Right hindlimb (tissue), 1 donor: ENCODE measurements around the gene GMNC.
"Not testable (repeated sequence)": the region's sequence is repeated elsewhere in the genome, so short reads cannot be mapped to it uniquely, and the experiment has no call there.

Experiments
- DNase-seq: peaks from one replicate; pipeline ENCODE4 v3.0.0-alpha.2; 2018

The GMNC gene, protein sequence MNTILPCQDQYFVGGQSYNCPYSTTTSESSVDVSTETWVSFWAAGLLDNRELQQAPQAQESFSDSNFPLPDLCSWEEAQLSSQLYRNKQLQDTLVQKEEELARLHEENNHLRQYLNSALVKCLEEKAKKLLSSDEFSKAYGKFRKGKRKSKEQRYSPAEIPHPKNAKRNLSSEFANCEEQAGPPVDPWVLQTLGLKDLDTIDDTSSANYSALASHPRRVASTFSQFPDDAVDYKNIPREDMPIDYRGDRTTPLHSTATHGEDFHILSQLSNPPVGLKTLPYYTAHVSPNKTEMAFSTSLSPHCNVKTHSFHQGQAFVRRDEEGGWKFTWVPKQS

GRCh38 chr3:190862209-190863118 lies at the start of gene GMNC:
TSS of gene GMNC (minus strand) at chr3:190862694. CDS start at chr3:190862615, 79 bp downstream.
- peak; percentile 72 for DNase-seq

DNA sequence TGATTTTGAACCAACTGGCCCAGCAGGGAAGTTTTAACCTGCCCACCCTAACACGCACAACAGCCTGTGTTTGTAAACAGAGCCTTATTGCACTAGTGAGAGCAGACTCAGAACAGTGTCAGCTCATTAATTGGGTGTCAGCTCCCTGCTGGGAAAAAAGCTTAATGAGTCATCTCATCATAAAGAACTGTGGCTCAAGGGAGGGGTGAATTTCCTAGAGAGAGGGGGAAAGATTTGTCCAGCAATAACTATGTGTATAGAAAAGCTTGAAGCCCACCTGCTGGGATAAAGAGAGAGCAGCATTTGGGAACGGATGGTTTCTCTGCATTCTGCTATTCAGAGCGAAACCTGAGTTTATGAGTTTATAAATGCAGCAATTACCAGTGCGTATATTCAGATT lies 48.9 kb upstream of the GMNC start:
- no peak for DNase-seq

GRCh38 chr3:190909908-190910307 lies 47.4 kb upstream of the GMNC start:
- DNase-seq, result no peak

GRCh38 chr3:190903156-190903555 lies 40.7 kb upstream of the GMNC start:
- DNase-seq, result no peak

DNA sequence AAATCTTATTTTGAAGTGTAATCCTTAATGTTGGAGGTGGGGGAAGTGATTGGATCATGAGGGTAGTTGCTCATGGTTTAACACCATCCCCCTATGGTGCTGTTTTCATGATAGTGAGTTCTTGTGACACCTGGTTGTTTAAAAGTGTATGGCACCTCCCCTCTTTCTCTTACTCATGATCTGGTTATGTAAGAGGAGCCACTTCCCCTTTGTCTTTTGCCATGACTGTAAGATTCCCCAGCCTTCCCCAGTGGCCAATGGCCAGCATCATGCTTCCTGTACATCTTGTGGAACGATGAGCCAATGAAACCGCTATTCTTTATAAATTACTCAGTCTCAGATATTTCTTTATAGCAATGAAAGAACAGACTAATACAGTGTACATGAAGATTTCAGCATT lies 39.8 kb upstream of the GMNC start:
- DNase-seq, result no peak

- no peak for DNase-seq
Measured at GRCh38 chr3:190892395-190892902, 30.0 kb upstream of the GMNC start.

DNA sequence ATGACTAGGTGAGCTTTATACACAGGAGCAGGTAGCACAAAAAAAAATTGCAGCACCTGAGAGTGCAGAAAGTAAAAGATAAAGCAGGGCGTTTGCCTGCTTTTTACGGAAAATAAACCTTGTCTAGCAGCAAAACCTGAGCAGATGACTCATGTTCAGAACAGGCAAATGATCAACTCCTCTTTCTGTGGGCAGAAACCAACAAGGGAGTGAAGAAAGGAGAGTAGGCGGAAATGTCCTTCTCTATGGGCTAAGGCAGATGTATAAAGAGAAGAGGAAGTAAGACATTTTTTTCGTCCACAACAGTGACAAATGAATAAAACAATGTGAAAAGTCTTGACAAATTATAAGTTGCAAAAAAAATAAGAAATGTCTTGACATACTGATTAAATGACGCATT lies 24.5 kb upstream of the GMNC start:
- no peak for DNase-seq

GRCh38 chr3:190883973-190884832 lies 21.7 kb upstream of the GMNC start:
- peak; percentile 43 for DNase-seq

DNA sequence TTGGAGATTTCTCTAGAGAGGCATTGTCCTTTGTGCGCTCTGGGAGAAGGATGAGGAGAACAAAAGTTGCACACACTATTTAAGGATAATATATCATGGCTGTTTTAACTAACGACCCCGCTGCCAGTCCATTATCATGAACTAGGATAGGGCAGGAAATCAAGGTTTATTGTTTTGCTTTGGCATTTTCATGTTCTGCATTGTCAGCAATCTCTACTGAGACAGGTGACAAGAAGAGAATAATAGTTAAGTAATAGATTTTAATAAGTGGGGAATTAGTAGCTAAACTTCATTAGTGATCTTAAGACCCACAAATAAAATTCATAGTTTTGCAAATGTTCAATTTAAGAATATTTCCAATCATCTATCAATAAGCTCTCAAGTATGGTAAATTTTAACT lies 20.6 kb upstream of the GMNC start:
- no peak for DNase-seq

- DNase-seq, result no peak
Measured at GRCh38 chr3:190877925-190878324, 15.4 kb upstream of the GMNC start.

DNA sequence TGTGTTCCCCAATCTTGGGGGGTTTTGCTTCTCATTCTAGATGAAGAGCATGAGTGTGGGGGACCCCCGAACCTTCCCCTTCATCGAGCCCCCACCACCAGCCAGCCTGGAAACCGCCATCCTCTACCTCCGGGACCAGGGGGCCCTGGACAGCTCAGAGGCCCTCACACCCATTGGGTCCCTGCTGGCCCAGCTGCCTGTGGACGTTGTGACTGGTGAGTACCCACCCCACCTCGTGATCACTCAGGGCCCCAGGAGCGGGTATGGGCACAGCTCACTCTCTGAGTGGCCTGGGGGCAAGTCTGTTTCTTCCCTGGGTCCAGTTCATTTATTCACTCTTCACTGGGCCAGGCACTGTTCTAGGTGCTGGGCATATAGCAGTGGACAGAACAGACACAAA lies 13.9 kb upstream of the GMNC start:
- not testable (repeated sequence) for DNase-seq

DNA sequence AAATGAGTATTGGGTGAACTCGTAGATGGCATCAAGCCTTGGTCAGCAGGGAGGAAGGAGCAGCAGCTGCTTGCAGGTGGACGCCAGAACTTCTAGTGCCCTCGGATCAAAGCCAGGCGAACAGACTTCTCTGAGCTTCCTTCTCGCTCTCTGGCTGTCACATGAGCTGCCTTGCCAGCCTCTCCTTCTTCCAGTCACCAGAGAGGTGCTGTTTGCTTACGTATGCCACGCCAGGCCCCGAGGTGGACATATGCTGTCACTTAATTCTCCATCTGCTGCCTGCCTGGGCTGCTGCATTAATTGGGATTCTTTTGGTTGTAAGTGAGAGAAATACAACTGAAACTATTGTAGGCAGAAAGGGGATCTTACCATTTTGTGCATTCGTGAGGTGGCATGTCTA lies 12.6 kb upstream of the GMNC start:
- not testable (repeated sequence) for DNase-seq

- DNase-seq, result no peak
Measured at GRCh38 chr3:190870127-190870526, 7.6 kb upstream of the GMNC start.

DNA sequence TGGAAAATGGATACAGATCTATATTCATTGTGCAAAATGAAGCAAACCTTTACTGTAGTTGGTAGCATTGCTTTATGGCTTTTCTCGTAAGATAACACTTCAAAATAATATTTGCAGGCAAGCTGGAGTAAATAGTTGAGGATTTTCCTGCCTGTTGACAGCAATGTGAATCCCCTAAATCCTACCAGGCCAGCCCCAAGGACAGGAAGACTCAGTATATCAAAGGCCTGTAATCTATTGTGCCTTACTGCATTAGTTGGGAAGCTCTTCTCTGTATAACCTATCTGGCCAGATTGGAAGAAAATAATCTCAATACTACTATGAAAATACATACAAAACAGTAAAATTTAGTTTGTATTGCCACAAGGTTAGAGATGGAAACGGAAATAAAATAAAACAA lies 4.6 kb upstream of the GMNC start:
- no peak for DNase-seq

DNA sequence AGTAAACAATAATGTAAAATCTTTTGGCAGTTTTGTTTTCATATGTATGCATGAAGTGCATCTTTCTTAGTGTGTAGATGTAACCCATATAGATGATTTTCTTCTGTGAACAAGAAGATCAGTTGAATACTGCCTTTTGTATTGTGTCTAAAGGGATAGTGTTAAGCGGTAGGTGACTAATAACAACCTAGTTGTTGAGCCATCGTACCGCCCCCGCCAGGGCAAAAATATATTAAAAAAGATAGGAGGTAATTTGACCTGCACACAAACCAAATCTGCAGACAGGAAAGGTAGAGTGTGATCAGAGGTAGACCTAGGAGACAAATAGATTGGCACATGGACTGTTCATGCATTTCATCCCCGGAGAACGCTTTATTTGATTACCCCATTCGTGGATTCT lies 3.3 kb upstream of the GMNC start:
- DNase-seq, result no peak

DNA sequence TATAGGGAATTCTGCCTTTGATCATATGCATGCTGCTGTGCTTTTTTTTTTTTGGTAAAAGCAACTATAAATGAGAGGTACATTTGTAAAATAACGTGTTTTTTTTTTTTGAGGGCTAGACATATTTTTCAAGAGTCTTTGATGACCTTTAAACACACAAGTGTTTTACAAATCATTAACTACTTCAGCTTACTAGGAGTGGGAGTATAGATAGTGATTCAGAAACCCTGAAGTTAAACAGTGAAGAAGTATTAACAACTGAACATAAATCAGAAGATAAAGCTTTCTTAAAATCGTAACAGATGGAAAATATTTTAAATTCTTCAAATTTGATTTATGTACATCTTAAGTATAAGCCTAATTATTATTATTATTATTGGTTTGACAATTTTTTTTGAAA lies 2.9 kb upstream of the GMNC start:
- DNase-seq, result no peak

- no peak for DNase-seq
Measured at GRCh38 chr3:190864002-190864401, 1.5 kb upstream of the GMNC start.

DNA sequence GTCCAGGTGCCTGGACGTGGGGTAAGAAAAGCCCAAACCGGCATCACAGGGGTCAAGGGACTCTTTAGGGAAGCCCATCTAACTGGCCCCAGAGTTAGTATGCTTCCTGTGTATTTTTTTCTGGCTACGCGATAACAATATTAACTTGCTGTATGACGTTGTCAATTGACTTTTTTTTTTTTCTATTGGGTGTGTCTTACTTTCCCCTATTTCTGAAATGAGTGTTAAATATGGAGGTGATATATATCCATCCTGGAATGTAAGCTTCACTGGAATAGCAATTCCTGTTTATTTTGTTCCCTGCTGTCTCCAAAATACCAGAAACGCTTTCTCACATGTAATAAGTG lies 598 bp upstream of the GMNC start:
- no peak for DNase-seq

DNA sequence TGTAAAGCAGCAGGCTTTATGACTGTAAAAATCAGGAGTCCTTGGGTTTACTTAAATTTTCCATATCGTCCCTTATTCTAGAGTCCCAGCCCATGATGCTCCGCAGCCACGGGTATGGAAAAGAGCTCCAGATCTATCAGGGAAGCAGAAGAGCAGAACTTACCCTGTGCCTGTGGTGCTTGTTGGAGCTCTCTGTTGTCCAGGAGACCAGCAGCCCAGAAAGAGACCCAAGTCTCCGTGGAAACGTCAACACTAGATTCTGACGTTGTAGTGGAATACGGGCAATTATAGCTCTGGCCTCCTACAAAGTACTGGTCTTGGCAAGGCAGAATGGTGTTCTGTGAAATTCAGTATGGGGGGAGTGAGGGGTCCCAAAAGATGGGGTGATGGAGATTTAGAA lies 2.0 kb downstream of the GMNC start:
- DNase-seq, result no peak

DNA sequence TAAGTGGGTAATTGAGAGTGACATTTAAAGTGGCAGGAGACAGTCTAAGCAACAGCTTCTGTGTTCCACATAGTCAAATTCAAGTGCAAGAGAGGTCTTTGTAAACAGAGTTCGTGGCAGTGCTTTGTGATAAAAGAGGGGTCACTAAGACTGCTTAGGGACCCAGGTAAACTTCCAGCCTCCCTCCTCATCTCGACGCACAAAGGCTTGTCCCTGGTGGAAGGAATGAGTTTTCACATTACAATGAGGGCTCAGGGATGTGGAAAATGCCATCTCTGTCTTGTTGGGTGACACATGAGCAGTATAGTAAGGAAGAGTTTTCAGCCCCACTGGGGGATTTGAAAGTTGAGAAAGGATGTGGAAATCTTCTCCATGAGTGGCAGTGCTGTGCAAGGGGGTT lies 7.3 kb downstream of the GMNC start:
- DNase-seq, result no peak

- DNase-seq, result no peak
Measured at GRCh38 chr3:190854062-190854461, 8.4 kb downstream of the GMNC start.

DNA sequence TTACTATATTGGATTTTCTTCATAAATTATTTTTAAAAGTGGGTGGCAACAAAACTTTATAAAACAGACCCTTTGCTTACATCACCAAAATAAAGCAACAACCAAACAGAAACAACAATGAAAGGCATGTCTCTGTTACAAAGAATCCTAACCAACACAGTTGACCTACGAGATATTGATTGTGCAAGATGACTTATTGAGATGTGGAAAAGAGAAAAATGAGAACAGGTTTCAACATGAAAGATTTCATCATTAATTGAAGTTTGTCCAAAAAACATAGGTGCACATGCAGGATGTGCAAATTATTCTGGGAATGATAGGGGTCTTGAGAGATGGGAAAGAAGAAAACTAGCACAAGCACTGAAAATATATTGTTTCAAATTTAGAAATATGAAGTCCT lies 9.0 kb downstream of the GMNC start:
- no peak for DNase-seq

- no peak for DNase-seq
Measured at GRCh38 chr3:190849607-190850006, 12.9 kb downstream of the GMNC start.
